Peyer's patch (tissue), 4 donors: ENCODE results near the gene ITGB2. TPM values are rescaled to one million over a fixed set of nuclear protein-coding genes. Genes with fewer than 3 reads are reported as not detected.
A peak's percentile ranks its signal among the peaks of the same experiment; 100 is the strongest.

Source experiments
- DNase-seq, 3 donors: peaks; one replicate each; pipeline ENCODE4 v3.0.0-alpha.2; 2017 to 2019
- H3K27ac ChIP-seq, 4 donors: fragments of 200-600 bp; sonication (generic); one replicate each; pipeline ENCODE4 v1.5.1; 2016 to 2019
- H3K27me3 ChIP-seq, 2 donors: fragments of 200-600 bp; sonication (generic); one replicate each; pipeline ENCODE4 v1.5.1; 2019
- H3K36me3 ChIP-seq, 3 donors: fragments of 200-600 bp; sonication (generic); one replicate each; pipeline ENCODE4 v1.5.1; 2016 to 2019
- H3K4me1 ChIP-seq, 4 donors: fragments of 200-600 bp; sonication (generic); one replicate each; pipeline ENCODE4 v1.5.1; 2016 to 2019
- H3K4me3 ChIP-seq, 4 donors: fragments of 200-600 bp; sonication (generic); 1 replicate in 3 of 4; 2 replicates in 1 of 4; pipeline ENCODE4 v1.5.1; 2016 to 2019; ENCODE audit warnings: mild to moderate bottlenecking in 1 of 4
- H3K9me3 ChIP-seq, 4 donors: fragments of 200-600 bp; sonication (generic); one replicate each; pipeline ENCODE4 v1.5.1; 2016 to 2019; ENCODE audit warnings: mild to moderate bottlenecking in 1 of 4
- POLR2A ChIP-seq, 2 donors: fragments of 450-650 bp; IDR thresholded peaks; one replicate each; pipeline ENCODE4 v1.5.1; 2017; ENCODE audit warnings: antibody characterized with exemption in 2 of 2, mild to moderate bottlenecking in 2 of 2, moderate library complexity in 2 of 2
- total RNA-seq, 4 donors: library from RNA; depleted of rRNA; stranded (reverse); fragments of >200 nt; gene quantifications; one replicate each; pipeline ENCODE4 v1.1.0, GENCODE V29; 2016
- TF ChIP-seq, protein P1 (sequence below), 6 experiments: fragments of 450-650 bp in 4 of 6; fragments of 200-600 bp in 2 of 6; sonication (generic) in 1 of 6; IDR thresholded peaks; one replicate each; pipeline ENCODE4 v1.5.1; 2017 to 2019; ENCODE audit warnings: antibody characterized with exemption in 6 of 6, mild to moderate bottlenecking in 3 of 6, moderate library complexity in 1 of 6

The ITGB2 gene
- total RNA-seq, 4 donors from 2014 or later, result 9.3 to 58.6 (median 16.4) TPM

DNA sequence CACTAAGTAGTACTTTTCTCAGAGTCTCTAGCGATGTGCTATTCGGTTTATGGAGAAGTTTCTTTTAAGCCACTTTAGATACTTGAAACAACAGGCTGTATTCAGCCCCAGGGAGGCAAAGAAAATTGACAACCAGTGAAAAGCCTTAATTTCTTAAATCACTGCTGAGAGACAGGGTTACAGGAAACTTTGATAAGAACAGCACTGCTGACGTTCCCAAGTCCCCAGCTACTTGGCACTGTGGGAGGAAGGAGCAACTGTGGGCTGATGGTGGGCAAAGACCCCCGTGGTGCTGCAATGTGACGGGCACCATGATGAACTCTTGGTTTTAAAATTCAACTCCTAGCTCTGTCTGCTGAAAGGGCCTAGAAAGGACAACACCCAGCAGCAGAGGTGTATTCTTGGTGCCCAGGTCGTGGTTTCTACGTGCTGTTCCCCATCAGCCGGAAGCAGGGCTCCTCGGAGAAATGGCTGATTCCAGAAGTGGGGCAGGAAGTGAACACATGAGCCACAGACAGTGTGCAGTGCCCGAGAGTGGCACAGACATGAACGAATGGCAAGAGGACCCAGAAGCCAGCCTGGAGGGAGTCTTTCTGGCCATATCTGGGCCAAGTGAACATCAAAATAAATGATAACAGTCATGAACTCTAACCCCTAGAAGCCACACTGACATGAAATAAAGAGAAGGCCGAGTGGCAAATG is 52.5 kb downstream of the ITGB2 start:
- DNase-seq, result peak in 2 of 3 donors; percentile 15 to 49
- peak overlapping the region in 3 of 4 donors; percentile 1 to 92 (median 31) for H3K27ac ChIP-seq
- peaks cover 4 to 57% (median 28%) of the 10 kb centered on the region in 4 donors for H3K4me1 ChIP-seq
- peaks cover 0 to 23% (median 0%) of the 10 kb centered on the region in 3 donors for H3K36me3 ChIP-seq
- TF ChIP-seq, protein P1, sequence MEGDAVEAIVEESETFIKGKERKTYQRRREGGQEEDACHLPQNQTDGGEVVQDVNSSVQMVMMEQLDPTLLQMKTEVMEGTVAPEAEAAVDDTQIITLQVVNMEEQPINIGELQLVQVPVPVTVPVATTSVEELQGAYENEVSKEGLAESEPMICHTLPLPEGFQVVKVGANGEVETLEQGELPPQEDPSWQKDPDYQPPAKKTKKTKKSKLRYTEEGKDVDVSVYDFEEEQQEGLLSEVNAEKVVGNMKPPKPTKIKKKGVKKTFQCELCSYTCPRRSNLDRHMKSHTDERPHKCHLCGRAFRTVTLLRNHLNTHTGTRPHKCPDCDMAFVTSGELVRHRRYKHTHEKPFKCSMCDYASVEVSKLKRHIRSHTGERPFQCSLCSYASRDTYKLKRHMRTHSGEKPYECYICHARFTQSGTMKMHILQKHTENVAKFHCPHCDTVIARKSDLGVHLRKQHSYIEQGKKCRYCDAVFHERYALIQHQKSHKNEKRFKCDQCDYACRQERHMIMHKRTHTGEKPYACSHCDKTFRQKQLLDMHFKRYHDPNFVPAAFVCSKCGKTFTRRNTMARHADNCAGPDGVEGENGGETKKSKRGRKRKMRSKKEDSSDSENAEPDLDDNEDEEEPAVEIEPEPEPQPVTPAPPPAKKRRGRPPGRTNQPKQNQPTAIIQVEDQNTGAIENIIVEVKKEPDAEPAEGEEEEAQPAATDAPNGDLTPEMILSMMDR (IDR thresholded peaks at IDR 0.05), result no peak
- no peak for TF ChIP-seq POLR2A (IDR thresholded peaks at IDR 0.05)
- H3K4me3 ChIP-seq, result no peak overlapping the region
- no peaks in the 10 kb centered on the region for H3K9me3 ChIP-seq
- no peaks in the 10 kb centered on the region for H3K27me3 ChIP-seq

DNA sequence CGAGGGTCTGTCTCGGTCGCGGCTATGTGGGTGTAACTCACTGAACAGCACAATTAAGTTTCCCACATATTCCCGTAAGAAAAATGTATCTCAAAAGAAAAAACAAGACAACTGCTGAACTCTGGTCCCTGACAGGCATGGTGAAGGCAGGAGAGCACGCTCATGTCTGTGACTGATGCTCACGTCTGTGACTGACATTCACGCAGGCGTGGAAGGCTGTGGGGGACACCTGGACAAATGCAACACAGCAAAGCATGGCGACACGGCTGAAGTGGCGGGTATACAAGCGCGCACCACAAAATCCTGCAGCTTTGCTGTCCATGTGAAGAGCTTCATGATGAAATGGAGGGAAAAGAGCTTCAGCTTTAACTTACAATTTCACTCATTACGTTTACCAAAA is 53.2 kb downstream of the ITGB2 start:
- DNase-seq, result peak in 1 of 3 donors; percentile 37
- TF ChIP-seq POLR2A (IDR thresholded peaks at IDR 0.05), result no peak
- TF ChIP-seq, protein P1 (IDR thresholded peaks at IDR 0.05), result no peak
- no peaks in the 10 kb centered on the region for H3K9me3 ChIP-seq
- H3K4me3 ChIP-seq, result no peak overlapping the region
- H3K27me3 ChIP-seq, result no peaks in the 10 kb centered on the region
- H3K36me3 ChIP-seq, result peaks cover 0 to 27% (median 0%) of the 10 kb centered on the region in 3 donors
- H3K4me1 ChIP-seq, result peaks cover 4 to 56% (median 27%) of the 10 kb centered on the region in 4 donors
- H3K27ac ChIP-seq, result no peak overlapping the region

DNA sequence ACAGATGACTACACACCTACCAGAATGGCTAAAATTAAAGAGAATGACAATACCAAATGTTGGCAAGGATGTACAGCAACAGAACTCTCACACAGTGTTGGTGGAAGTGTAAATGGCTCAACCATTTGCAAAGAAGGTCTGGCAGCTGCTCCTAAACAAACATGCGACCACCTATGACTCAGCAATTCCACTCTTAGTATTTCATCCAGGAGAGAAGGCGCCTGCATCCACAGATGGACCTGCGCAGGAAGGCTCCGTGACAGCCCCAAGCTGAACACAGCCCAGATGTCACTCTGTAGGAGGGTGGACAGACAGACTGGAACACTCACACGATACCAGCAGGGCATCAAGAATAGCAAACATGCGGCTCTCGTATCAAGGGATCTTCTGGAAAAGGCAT is 53.9 kb downstream of the ITGB2 start:
- Histone ChIP-seq H3K36me3 (peaks cover 0 to 29% (median 0%) of the 10 kb centered on the region in 3 donors), H3K27ac (peak overlapping the region in 1 of 4 donors; percentile 54), H3K27me3 (no peaks in the 10 kb centered on the region), H3K9me3 (no peaks in the 10 kb centered on the region), H3K4me1 (peaks cover 4 to 49% (median 23%) of the 10 kb centered on the region in 4 donors), H3K4me3 (no peak overlapping the region)
- DNase-seq, result peak in 1 of 3 donors; percentile 5
- TF ChIP-seq, protein P1 (IDR thresholded peaks at IDR 0.05), result no peak
- no peak for TF ChIP-seq POLR2A (IDR thresholded peaks at IDR 0.05)

DNA sequence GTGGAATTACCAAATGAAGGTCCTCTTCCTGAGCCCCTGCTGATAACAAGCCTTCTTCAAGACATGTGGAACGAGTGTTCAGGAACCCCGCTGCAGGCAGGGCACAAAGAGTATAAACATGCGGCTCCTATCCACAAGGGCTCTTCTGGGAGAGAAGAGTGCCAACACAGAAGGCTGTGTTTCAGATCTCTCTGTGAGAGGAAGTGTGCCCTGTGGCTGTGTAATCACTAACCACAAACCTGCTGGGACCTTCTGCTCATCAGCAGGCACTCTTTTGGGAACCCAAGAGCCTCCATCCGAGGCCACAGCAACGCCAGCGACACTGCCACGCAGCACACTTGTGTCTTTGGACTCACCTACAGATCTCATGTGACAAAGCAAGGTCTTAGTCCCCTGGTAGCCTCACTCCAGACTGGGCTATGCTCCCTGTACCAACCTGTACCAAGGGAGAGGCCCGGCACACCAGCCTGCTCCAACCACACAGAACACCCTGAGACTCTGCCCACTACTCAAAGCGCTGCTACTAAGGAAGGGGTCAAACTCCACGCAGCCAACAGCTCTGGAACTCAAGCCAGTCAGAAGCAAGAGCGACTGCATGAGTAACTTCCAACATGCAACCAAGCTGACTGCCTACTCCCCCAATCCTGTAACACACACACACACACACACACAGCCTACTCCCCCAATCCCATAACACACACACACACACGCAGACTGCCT is 55.0 kb downstream of the ITGB2 start:
- Histone ChIP-seq H3K36me3 (peaks cover 0 to 39% (median 0%) of the 10 kb centered on the region in 3 donors), H3K27ac (peak overlapping the region in 3 of 4 donors; percentile 16 to 54 (median 21)), H3K9me3 (no peaks in the 10 kb centered on the region), H3K4me3 (no peak overlapping the region), H3K4me1 (peaks cover 4 to 39% (median 21%) of the 10 kb centered on the region in 4 donors), H3K27me3 (no peaks in the 10 kb centered on the region)
- TF ChIP-seq, protein P1 (IDR thresholded peaks at IDR 0.05), result no peak
- TF ChIP-seq POLR2A (IDR thresholded peaks at IDR 0.05), result peak in 1 of 2 donors; percentile 26
- peak in 2 of 3 donors; percentile 63 to 77 for DNase-seq

DNA sequence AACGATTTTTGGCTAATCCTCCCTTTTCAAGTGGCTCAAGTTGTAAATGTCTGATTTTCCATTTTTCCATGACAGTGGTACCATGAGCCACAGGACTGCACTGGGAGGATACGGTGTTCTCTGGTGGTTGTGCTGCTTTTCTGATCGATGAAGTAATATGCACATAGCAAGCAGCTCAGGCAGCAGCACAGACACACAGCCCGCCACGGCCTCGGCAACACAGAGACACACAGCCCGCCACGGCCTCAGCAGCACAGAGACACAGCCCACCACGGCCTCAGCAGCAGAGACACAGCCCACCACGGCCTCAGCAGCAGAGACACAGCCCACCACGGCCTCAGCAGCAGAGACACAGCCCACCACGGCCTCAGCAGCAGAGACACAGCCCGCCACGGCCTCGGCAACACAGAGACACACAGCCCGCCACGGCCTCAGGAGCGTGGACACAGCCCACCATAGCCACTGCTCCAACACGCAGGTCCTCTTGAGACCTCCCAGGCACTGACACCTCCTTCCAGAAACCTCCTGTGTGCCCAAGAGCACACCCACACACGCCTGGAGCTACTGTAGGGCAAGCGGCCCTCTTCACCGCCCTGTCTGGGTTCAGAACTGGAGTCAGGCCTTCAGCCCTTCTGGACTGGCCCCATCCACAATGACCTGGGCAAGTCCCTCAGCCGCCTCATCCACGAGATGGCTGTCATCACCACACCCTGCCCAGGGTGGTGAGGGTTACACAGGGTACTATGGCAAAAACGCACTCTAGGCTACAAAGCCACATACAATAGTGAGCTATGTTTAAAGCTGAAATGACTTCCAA is 57.6 kb downstream of the ITGB2 start:
- Histone ChIP-seq H3K4me3 (no peak overlapping the region), H3K27me3 (no peaks in the 10 kb centered on the region), H3K9me3 (no peaks in the 10 kb centered on the region), H3K4me1 (peaks cover 0 to 15% (median 14%) of the 10 kb centered on the region in 4 donors), H3K36me3 (peaks cover 0 to 66% (median 0%) of the 10 kb centered on the region in 3 donors), H3K27ac (no peak overlapping the region)
- peak in 1 of 3 donors; percentile 37 for DNase-seq
- TF ChIP-seq, protein P1 (IDR thresholded peaks at IDR 0.05), result no peak
